IMR-90 (cell line): Measurements from ENCODE around the gene ZSCAN5A.

Experiments used
- CHD1 ChIP-seq: IDR thresholded peaks from 2 replicates; pipeline ENCODE4 v1.6.1; 2012; ENCODE audit warnings: low read depth, low read length, improper control_type of control experiment
- CTCF ChIP-seq: conservative IDR thresholded peaks from 2 replicates; pipeline ENCODE4 v1.5.1; 2012; ENCODE audit warnings: mild to moderate bottlenecking, low read depth, low read length, improper control_type of control experiment
- ELK1 ChIP-seq: fragments of 150-350 bp; IDR thresholded peaks from 2 replicates; pipeline ENCODE4 v1.6.1; 2016; ENCODE audit warnings: low read depth, mild to moderate bottlenecking, low read length, moderate library complexity, borderline replicate concordance
- MAFK ChIP-seq: IDR thresholded peaks from 2 replicates; pipeline ENCODE4 v1.6.1; 2012; ENCODE audit warnings: low read depth, low read length, improper control_type of control experiment
- MAZ ChIP-seq: IDR thresholded peaks from 2 replicates; pipeline ENCODE4 v1.6.1; 2012; ENCODE audit warnings: low read depth, mild to moderate bottlenecking, low read length, improper control_type of control experiment, moderate library complexity, borderline replicate concordance
- MXI1 ChIP-seq: IDR thresholded peaks from 2 replicates; pipeline ENCODE4 v1.6.1; 2012; ENCODE audit warnings: low read depth, mild to moderate bottlenecking, low read length, moderate library complexity, borderline replicate concordance
- POLR2A ChIP-seq: IDR thresholded peaks from 2 replicates; pipeline ENCODE4 v1.6.1; 2012; ENCODE audit warnings: mild to moderate bottlenecking, low read depth, low read length
- RAD21 ChIP-seq: IDR thresholded peaks from 2 replicates; pipeline ENCODE4 v1.6.1; 2012; ENCODE audit warnings: low read length, improper control_type of control experiment
- RCOR1 ChIP-seq: IDR thresholded peaks from 2 replicates; pipeline ENCODE4 v1.6.1; 2012; ENCODE audit warnings: mild to moderate bottlenecking, low read length, improper control_type of control experiment; ENCODE audit not compliant: insufficient replicate concordance
- RFX5 ChIP-seq: IDR thresholded peaks from 2 replicates; pipeline ENCODE4 v1.8.0; 2012; ENCODE audit warnings: low read depth, mild to moderate bottlenecking, low read length, moderate library complexity

GRCh38 chr19:56174550-56174949 is 140.1 kb downstream of the ZSCAN5A start:
- TF ChIP-seq POLR2A (no peak), MXI1 (no peak), CTCF (no peak), ELK1 (no peak), RCOR1 (no peak), RAD21 (no peak), CHD1 (no peak), MAFK (no peak), MAZ (no peak), RFX5 (no peak)
